OCI-LY3 (cell line): ENCODE data around the gene SEC22A.

Source experiments
- CTCF ChIP-seq: fragments of 200-600, 300-600 bp; sonication (generic); IDR thresholded peaks from 2 replicates; pipeline ENCODE4 v1.5.1; 2014; ENCODE audit warnings: antibody characterized with exemption, low read length, low read depth
- EZH2phosphoT487 ChIP-seq: fragments of 200-600 bp; shearing (Covaris generic); IDR thresholded peaks from 2 replicates; pipeline ENCODE4 v1.6.1; 2018; ENCODE audit warnings: antibody characterized with exemption, mixed run types, low read depth

DNA sequence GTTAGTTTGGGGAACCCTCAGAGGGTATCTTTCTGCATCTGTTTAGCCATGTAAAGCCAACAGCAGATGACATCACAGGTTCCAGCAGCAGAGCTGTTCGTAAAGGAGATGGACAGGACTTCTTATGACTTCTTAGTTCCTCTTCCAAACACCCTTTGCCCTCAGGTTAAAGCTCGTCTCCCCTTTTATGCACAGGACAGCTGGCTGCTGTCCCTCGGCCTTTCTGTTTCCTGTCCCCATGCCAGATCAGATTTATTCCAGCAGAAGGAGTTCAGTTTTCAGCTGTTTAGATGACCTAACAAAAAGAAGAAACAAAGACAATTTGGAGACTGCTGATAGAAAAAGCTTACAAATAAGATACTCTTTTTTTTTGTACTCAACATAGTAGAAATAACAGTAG lies 45.1 kb downstream of the SEC22A start:
- TF ChIP-seq CTCF (no peak), EZH2phosphoT487 (no peak)
